HG02840 (cell line): ENCODE results near the gene SEC23B.
A peak's percentile ranks its signal among the peaks of the same experiment; 100 is the strongest.
"Not testable (repeated sequence)": the region's sequence is repeated elsewhere in the genome, so short reads cannot be mapped to it uniquely, and the experiment has no call there.

Source experiments
- ATAC-seq: cut with Tn5 transposase; IDR thresholded peaks from one replicate; pipeline ENCODE4 v1.9.1; 2021; ENCODE audit warnings: mild to moderate bottlenecking, moderate library complexity, moderate number of reproducible peaks; ENCODE audit not compliant: unreplicated experiment, low FRiP score

Gene SEC23B

GRCh38 chr20:18507218-18508191 lies at the start of gene SEC23B:
Gene SEC23B, plus strand, starts transcription at chr20:18507940. Its CDS starts 2,896 bp downstream, at chr20:18510836.
- ATAC-seq = peak; percentile 96

- ATAC-seq = no peak
These were observed 42.1 kb upstream of the SEC23B start for GRCh38 chr20:18465536-18466200.

GRCh38 chr20:18466574-18466893 lies 41.2 kb upstream of the SEC23B start:
- peak; percentile 31 for ATAC-seq

- ATAC-seq = peak; percentile 92
These were observed 40.6 kb upstream of the SEC23B start, which contains the start of the genes DZANK1 and POLR3F for GRCh38 chr20:18466894-18467730. Gene DZANK1, minus strand, starts transcription at chr20:18467030. Its CDS starts 1,672 bp downstream, at chr20:18465358. Gene POLR3F, plus strand, starts transcription at chr20:18467390. Its CDS starts 117 bp downstream, at chr20:18467507.

DNA sequence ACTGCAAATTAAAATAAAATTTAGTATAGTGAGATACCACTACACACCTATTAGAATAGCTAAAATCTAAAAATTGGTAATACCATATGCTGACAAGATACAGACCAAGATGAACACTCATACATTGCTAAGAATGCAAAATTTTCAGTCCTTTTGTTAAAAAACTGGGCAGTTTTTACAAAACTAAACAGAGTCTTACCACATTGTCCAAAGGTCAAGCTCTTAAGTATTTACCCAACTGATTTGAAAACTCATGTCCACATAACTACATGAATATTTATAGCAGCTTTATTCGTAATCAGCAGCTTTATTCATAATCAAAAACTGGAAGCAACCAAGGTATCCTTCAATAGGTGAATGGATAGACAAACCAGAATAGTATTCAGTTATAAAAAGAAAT lies 30.5 kb upstream of the SEC23B start:
- no peak for ATAC-seq

GRCh38 chr20:18477821-18478220 lies 29.9 kb upstream of the SEC23B start:
- ATAC-seq = no peak

DNA sequence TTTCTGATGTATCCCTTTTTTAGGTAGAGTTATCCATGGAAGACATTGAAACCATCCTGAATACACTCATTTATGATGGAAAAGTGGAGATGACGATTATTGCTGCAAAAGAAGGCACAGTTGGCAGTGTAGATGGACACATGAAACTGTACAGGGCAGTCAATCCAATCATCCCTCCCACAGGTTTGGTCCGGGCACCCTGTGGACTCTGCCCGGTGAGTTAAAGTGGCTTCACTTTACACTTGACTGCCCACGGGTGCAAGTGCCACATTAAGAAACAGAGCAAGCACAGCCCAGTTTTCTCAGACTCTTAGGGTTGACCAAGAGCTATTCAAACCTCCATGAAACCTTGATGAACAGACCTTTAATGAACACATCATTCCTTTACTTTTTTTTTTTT lies 26.1 kb upstream of the SEC23B start:
- no peak for ATAC-seq

GRCh38 chr20:18488301-18488700 lies 19.4 kb upstream of the SEC23B start:
- ATAC-seq = no peak

DNA sequence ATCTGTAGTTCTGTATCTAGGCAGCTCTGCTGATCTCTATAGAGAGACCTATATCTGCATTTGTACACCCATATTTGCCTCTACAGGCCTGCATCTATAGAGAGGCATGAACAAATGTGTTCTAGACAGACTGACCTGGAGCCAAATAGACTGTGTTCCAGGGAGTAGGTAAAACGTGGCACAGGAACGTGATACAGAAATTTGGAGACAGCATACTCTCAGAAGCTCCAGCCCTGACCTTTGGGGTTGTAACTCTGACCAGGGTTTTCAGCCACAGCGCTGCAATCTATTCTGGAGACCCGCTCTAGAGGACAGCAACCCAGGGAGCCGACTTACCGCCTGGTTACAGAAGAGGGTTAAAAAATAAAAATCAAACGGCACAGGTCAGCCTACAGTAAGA lies 11.7 kb upstream of the SEC23B start:
- no peak for ATAC-seq

DNA sequence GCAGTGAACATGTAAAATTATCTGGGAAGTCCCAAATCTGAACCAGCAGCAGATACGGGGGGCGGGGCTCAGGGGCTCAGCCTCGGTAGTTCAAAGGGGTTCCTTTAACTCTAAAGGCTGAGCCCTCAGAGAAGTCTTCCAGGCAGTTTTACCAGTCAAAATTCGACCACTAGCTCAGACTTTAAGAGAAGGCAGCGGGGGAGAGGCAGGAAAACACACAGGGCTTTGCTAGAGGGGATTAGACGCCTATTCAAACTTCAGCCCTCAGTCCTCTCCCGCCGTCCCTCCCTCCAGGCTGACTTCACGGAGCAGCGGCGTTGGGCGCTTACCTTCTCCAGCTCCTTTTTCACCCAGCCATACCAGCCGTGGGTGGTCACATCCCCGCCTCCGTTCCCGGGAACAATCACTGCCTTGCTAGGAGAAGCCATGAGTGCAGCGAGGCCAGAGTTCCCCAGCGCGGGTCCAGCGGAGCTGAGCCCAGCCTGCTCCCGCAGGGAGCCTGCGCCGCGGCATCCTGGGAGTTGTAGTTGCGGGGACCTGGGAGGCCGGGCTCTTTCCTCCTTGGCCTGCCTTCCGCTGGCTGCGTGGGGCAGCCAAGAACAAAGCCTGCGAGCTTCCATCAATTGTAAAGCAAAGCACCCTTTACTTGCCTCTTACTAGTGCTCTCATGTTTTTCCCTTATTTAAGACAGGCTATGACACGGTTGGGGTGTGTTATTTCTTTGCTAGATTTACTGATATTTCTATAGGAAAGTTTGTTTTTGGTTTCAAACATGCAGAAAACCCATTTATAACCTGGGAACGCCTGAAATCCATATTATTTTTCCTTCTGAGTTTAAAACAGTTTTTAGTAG lies 10.8 kb upstream of the SEC23B start, which contains the start of gene RBBP9:
TSS of gene RBBP9 (minus strand) at position 486 of the 853 bp plus-strand sequence. CDS start at position 428, 58 bp downstream.
- peak; percentile 98 for ATAC-seq

DNA sequence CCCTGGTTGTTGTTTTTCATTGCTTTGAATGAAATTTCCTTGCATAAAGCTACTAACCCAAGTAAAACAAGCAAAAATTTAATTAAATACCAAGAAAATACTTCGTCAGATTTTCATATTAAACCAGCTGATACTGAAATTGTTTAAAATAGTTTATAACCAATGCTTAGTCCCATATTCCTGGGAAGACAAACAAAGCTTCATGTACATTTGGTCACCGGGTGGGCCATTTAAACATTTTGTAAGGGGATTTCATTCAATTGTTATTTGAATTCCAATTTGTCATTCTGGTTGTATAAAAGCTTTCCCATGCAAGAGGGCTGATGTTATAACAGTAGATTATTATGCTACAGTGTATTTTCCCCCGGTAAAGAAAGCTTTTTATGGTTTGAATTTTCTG lies 10.1 kb upstream of the SEC23B start:
- ATAC-seq = no peak

- ATAC-seq = not testable (repeated sequence)
These were observed 6.1 kb upstream of the SEC23B start for GRCh38 chr20:18501672-18502071.

DNA sequence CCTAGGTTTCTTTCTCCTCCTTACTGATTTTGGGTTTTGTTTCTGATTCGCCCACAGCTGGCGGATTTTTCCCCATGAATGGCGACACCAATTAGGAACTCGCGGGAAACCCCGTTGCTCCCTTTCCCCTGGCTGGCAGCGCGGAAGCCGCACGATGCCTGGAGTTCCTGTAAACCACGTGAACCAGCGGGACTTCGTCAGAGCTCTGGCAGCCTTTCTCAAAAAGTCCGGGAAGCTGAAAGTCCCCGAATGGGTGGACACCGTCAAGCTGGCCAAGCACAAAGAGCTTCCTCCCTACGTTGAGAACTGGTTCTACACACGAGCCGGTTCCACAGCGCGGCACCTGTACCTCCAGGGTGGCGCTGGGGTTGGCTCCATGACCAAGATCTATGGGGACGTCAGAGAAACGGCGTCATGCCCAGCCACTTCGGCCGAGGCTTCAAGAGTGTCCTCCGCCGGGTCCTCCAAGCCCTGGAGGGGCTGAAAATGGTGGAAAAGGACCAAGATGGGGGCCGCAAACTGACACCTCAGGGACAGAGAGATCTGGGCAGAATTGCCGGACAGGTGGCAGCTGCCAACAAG lies 3.2 kb upstream of the SEC23B start:
- no peak for ATAC-seq

- ATAC-seq = no peak
These were observed 996 bp upstream of the SEC23B start for GRCh38 chr20:18506744-18507143.

DNA sequence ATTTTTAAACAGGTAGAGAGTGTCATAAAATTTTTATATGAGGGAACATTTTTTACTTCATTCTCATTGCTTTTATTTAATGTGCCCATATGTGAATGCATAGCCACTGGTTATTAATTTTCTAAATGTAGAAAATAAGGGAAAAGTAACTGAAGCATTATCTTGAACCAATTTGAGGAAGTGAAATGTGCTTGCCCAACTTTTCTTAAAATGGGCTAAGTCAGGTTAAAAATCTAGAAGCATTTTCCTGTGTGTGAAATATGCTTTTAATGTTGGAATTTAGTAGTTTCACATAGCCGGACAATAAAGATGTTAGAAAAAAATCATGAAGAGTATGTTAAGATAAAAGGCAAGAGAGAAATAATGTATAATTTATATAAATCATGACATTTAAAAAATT lies 3.8 kb downstream of the SEC23B start:
- ATAC-seq = no peak

GRCh38 chr20:18513208-18513607 lies 5.5 kb downstream of the SEC23B start:
- no peak for ATAC-seq

- no peak for ATAC-seq
These were observed 6.4 kb downstream of the SEC23B start for GRCh38 chr20:18514127-18514526.

GRCh38 chr20:18515973-18516372 lies 8.2 kb downstream of the SEC23B start:
- ATAC-seq = no peak

DNA sequence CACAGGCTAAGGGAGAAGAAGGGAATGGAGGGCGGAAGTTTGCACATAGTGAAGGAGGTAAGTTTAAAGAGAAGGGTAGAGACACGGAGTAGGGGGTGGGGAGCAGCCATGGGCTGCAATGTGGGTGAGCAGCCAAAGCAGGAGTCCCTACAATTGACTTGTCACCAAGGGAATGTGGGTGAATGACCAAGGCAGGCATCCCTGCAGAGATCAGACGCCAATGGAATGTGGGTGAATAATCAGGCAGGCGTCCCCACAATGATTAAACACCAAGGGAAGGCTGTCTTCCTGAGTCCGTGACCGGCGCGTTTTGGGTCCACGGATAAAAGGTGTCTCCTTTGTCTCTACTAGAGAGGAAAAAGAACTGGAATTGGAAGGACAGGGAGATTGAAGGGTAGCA lies 14.3 kb downstream of the SEC23B start:
- not testable (repeated sequence) for ATAC-seq
